ENCODE measurements around the gene PACRG. TPM values are rescaled to one million over a fixed set of nuclear protein-coding genes. Genes with fewer than 3 reads are reported as not detected.

The PACRG gene
- total and polyA plus RNA-seq, 2 experiments from 2014 or later, result 0.17 to 0.68 TPM

DNA sequence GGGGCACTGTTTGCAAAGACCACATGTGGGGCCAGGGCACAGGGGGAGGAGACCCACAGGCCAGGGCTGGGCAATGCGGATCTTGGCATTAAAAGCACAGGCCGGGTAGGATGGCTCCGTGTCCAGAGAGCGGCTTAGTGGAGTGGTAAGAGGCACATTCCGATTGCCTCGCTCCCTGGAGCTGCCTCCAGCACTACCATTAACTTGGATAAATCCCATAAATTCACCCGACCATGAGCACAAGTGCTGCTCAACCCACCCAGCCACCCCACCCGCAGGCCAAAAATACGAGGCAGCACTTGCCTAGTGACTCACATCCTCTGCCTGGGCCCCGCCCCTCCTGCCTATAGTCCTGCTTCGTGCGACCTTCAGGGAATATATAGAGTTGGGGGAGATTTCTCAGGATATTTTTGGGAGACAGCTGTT, 619.3 kb downstream of the PACRG start (continued):
- TF ChIP-seq, protein P1, sequence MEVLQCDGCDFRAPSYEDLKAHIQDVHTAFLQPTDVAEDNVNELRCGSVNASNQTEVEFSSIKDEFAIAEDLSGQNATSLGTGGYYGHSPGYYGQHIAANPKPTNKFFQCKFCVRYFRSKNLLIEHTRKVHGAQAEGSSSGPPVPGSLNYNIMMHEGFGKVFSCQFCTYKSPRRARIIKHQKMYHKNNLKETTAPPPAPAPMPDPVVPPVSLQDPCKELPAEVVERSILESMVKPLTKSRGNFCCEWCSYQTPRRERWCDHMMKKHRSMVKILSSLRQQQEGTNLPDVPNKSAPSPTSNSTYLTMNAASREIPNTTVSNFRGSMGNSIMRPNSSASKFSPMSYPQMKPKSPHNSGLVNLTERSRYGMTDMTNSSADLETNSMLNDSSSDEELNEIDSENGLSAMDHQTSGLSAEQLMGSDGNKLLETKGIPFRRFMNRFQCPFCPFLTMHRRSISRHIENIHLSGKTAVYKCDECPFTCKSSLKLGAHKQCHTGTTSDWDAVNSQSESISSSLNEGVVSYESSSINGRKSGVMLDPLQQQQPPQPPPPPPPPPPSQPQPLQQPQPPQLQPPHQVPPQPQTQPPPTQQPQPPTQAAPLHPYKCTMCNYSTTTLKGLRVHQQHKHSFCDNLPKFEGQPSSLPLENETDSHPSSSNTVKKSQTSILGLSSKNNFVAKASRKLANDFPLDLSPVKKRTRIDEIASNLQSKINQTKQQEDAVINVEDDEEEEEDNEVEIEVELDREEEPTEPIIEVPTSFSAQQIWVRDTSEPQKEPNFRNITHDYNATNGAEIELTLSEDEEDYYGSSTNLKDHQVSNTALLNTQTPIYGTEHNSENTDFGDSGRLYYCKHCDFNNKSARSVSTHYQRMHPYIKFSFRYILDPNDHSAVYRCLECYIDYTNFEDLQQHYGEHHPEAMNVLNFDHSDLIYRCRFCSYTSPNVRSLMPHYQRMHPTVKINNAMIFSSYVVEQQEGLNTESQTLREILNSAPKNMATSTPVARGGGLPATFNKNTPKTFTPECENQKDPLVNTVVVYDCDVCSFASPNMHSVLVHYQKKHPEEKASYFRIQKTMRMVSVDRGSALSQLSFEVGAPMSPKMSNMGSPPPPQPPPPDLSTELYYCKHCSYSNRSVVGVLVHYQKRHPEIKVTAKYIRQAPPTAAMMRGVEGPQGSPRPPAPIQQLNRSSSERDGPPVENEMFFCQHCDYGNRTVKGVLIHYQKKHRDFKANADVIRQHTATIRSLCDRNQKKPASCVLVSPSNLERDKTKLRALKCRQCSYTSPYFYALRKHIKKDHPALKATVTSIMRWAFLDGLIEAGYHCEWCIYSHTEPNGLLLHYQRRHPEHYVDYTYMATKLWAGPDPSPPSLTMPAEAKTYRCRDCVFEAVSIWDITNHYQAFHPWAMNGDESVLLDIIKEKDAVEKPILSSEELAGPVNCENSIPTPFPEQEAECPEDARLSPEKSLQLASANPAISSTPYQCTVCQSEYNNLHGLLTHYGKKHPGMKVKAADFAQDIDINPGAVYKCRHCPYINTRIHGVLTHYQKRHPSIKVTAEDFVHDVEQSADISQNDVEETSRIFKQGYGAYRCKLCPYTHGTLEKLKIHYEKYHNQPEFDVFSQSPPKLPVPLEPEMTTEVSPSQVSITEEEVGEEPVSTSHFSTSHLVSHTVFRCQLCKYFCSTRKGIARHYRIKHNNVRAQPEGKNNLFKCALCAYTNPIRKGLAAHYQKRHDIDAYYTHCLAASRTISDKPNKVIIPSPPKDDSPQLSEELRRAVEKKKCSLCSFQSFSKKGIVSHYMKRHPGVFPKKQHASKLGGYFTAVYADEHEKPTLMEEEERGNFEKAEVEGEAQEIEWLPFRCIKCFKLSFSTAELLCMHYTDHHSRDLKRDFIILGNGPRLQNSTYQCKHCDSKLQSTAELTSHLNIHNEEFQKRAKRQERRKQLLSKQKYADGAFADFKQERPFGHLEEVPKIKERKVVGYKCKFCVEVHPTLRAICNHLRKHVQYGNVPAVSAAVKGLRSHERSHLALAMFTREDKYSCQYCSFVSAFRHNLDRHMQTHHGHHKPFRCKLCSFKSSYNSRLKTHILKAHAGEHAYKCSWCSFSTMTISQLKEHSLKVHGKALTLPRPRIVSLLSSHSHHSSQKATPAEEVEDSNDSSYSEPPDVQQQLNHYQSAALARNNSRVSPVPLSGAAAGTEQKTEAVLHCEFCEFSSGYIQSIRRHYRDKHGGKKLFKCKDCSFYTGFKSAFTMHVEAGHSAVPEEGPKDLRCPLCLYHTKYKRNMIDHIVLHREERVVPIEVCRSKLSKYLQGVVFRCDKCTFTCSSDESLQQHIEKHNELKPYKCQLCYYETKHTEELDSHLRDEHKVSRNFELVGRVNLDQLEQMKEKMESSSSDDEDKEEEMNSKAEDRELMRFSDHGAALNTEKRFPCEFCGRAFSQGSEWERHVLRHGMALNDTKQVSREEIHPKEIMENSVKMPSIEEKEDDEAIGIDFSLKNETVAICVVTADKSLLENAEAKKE (CRISPR knock-in tag; IDR thresholded peaks at IDR 0.05), result no peak
- no peak for TF ChIP-seq EZH2phosphoT487 (IDR thresholded peaks at IDR 0.05; ENCODE audit: unreplicated experiment)
- no peak for TF ChIP-seq EZH2 (IDR thresholded peaks at IDR 0.05; ENCODE audit: low read depth, unreplicated experiment)
- no peak for TF ChIP-seq ZNF114 (CRISPR knock-in tag; IDR thresholded peaks at IDR 0.05)
- TF ChIP-seq, protein P2, sequence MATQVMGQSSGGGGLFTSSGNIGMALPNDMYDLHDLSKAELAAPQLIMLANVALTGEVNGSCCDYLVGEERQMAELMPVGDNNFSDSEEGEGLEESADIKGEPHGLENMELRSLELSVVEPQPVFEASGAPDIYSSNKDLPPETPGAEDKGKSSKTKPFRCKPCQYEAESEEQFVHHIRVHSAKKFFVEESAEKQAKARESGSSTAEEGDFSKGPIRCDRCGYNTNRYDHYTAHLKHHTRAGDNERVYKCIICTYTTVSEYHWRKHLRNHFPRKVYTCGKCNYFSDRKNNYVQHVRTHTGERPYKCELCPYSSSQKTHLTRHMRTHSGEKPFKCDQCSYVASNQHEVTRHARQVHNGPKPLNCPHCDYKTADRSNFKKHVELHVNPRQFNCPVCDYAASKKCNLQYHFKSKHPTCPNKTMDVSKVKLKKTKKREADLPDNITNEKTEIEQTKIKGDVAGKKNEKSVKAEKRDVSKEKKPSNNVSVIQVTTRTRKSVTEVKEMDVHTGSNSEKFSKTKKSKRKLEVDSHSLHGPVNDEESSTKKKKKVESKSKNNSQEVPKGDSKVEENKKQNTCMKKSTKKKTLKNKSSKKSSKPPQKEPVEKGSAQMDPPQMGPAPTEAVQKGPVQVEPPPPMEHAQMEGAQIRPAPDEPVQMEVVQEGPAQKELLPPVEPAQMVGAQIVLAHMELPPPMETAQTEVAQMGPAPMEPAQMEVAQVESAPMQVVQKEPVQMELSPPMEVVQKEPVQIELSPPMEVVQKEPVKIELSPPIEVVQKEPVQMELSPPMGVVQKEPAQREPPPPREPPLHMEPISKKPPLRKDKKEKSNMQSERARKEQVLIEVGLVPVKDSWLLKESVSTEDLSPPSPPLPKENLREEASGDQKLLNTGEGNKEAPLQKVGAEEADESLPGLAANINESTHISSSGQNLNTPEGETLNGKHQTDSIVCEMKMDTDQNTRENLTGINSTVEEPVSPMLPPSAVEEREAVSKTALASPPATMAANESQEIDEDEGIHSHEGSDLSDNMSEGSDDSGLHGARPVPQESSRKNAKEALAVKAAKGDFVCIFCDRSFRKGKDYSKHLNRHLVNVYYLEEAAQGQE (IDR thresholded peaks at IDR 0.05; ENCODE audit: unreplicated experiment), result no peak
- no peak for TF ChIP-seq STAT1 (IDR thresholded peaks at IDR 0.05; ENCODE audit: unreplicated experiment)
- TF ChIP-seq JUNB (IDR thresholded peaks at IDR 0.05; ENCODE audit: unreplicated experiment), result no peak
